NB4 (cell line): ENCODE data around the gene LENG8.

Experiments
- DNase-seq: peaks from one replicate; pipeline ENCODE4 v3.0.0; 2010; ENCODE audit warnings: low read depth
- H3K4me3 ChIP-seq: one replicate; pipeline ENCODE4 v1.5.1; 2011; ENCODE audit warnings: mild to moderate bottlenecking, low read depth, low read length, moderate library complexity
- MYC ChIP-seq: IDR thresholded peaks from 2 replicates; pipeline ENCODE4 v1.6.1; 2011; ENCODE audit warnings: low read depth, low read length
- POLR2A ChIP-seq: IDR thresholded peaks from 2 replicates; pipeline ENCODE4 v1.6.1; 2011; ENCODE audit warnings: mild to moderate bottlenecking; ENCODE audit not compliant: insufficient read length; ENCODE audit errors: extremely low read depth
- TF ChIP-seq, protein P1 (sequence below): IDR thresholded peaks from one replicate; pipeline ENCODE4 v1.5.1; 2012; ENCODE audit warnings: low read depth, low read length
- TF ChIP-seq, protein P2 (sequence below): IDR thresholded peaks from 2 replicates; pipeline ENCODE4 v1.6.1; 2011; ENCODE audit warnings: low read depth, low read length

The LENG8 gene

DNA sequence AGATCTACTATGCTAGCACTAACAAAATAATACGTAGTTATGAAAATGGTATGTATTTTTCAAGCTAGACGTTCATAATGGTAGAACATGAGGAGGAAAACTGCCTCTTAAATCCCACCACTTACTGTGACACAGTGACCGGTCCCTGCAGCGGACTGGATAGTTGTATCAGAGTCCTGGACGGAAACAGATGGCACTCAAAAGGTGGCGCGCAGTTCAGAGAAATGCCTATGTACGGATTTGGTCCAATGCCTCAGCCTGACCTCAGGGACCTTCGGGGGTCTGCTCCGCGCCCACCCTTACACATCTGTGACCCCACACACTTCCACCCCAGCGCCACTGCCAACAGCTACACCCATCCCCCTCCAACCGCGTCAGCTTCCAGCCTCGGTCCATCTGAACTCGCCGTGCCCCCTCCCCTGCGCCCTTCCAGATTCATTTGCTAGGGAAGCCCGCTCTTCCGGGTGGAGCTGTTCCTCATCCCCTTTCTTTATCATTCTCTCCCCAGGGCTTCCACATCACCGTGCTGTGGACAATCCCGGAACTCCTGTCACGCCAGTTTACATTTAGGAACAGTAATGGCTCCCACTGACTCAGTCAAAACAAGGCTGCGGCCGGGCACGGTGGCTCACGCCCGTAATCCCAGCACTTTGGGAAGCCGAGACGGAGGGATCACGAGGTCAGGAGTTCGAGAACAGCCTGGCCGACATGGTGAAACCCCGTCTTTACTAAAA, 792 bp upstream of the LENG8 start:
- H3K4me3 ChIP-seq = peak overlapping the region; percentile 78
- DNase-seq = peak; percentile 54
- TF ChIP-seq MYC (no peak), POLR2A (no peak)
- TF ChIP-seq, protein P1, sequence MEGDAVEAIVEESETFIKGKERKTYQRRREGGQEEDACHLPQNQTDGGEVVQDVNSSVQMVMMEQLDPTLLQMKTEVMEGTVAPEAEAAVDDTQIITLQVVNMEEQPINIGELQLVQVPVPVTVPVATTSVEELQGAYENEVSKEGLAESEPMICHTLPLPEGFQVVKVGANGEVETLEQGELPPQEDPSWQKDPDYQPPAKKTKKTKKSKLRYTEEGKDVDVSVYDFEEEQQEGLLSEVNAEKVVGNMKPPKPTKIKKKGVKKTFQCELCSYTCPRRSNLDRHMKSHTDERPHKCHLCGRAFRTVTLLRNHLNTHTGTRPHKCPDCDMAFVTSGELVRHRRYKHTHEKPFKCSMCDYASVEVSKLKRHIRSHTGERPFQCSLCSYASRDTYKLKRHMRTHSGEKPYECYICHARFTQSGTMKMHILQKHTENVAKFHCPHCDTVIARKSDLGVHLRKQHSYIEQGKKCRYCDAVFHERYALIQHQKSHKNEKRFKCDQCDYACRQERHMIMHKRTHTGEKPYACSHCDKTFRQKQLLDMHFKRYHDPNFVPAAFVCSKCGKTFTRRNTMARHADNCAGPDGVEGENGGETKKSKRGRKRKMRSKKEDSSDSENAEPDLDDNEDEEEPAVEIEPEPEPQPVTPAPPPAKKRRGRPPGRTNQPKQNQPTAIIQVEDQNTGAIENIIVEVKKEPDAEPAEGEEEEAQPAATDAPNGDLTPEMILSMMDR = no peak
- TF ChIP-seq, protein P2, sequence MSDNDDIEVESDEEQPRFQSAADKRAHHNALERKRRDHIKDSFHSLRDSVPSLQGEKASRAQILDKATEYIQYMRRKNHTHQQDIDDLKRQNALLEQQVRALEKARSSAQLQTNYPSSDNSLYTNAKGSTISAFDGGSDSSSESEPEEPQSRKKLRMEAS = no peak

DNA sequence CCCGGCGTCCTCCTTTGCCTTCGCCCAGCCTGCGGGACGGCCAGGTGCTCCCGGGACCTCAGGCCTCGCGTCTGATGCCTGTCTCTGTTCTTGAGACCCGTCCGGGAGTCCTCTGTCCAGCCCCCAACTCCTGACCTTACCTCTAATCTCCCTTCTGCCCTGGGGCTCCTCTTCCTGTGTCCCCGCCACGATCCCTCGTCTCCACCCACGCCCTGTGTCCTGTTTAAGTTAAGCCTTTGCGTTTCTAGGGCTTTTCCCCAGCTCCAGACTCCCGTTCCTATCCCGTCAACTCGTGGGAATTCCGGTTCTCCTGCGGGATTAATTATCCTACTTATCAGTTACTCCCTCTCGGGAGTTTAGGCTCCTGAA, 686 bp downstream of the LENG8 start:
- TF ChIP-seq, protein P2 = no peak
- TF ChIP-seq MYC (no peak), POLR2A (no peak)
- TF ChIP-seq, protein P1 = no peak
- H3K4me3 ChIP-seq = peak overlapping the region; percentile 94
- no peak for DNase-seq

DNA sequence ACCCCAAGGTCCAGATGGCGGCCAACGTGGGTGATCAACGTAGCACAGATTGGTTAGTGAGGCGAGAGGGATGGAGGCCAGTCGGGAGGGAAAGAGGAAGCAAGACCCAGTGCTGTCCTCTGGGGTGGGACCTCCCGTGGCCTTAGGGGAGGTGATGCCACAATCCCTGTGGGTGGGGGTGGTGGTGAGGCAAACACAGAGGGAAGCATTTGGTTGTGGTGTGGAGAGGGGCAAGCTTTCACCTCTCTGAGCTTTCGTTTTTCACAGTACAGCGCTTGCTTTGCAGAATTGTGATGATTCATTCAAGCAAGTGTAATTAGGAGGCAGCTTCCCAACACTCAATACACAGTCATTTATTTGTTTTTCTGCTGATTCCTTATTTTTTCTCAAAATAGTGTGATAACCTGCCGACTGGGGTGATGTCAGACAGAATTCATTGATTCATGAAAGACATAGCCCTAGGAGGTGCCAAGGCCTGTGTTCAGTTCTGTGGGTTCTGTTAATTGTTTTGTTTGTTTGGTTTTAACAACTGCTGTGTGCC, 2.4 kb downstream of the LENG8 start:
- DNase-seq = peak; percentile 82
- peak overlapping the region; percentile 30 for H3K4me3 ChIP-seq
- TF ChIP-seq POLR2A (no peak), MYC (no peak)
- TF ChIP-seq, protein P2 = no peak
- TF ChIP-seq, protein P1 = no peak

DNA sequence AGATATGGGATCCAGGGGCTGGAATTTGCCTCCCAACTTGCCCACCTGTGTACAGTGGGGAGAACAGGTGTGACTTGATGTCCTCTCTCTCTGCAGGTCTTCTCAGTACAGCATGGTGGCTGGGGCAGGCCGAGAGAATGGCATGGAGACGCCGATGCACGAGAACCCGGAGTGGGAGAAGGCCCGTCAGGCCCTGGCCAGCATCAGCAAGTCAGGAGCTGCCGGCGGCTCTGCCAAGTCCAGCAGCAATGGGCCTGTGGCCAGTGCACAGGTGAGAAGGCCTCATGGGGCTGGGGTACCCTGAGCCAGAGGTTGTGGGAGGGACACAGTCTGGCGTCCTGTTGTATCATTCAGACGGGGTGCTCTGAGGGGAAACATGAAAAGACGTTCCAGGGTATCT, 3.0 kb downstream of the LENG8 start:
- peak overlapping the region; percentile 4 for H3K4me3 ChIP-seq
- TF ChIP-seq MYC = no peak
- DNase-seq = no peak

DNA sequence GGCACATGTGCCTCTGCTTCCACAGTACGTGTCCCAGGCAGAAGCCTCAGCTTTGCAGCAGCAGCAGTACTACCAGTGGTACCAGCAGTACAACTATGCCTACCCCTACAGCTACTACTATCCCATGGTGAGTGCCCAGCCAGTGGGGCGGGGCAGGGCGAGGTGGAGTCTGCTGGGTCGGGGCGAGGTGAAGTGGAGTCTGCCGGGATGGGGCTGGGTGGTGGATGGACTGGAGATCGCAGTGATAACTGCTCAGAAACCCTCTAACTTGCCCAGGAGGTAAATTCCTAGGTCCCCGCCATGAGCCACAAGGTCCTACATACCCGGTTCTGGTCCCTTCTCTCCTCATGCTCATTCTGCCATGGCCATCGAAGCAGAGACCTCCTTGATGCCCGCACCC, 3.6 kb downstream of the LENG8 start:
- DNase-seq = no peak
- no peak for TF ChIP-seq MYC
- TF ChIP-seq POLR2A = no peak
- TF ChIP-seq, protein P2 = no peak
- TF ChIP-seq, protein P1 = no peak
- no peak overlapping the region for H3K4me3 ChIP-seq

DNA sequence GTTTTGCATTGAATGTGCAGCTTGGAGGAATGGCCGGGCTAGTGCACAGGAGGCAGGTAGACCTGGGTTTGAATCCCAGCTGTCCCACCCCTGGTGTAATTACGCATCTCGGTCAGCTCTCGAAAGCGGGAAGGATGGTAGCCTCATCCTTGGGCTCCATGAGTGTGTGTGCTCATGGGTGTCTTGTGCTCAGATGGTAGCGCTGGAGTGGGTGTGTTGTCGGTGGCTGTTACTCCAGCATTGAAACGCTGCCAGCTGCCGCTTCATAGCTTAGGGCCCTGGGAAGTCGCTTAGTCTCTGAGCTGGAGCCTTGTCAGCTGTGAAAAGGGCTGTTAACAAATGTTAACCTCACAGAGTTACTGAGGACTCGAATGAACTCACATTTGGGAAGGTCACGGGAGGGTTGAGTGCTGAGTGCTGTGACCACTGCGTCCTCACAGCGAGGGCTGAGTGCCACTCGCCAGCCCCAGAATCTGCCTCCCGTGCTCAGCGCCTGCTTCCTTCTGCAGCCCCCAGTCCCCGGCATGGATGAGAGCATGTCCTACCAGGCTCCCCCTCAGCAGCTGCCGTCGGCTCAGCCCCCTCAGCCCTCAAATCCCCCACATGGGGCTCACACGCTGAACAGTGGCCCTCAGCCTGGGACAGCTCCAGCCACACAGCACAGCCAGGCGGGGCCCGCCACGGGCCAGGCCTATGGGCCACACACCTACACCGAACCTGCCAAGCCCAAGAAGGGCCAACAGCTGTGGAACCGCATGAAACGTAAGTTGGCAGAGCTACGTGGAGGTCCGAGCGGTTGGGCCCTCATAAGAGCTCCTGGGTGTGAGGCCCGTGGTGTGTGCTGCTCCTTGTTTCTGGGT, 5.2 kb downstream of the LENG8 start:
- no peak overlapping the region for H3K4me3 ChIP-seq
- TF ChIP-seq POLR2A (no peak), MYC (no peak)
- TF ChIP-seq, protein P1 = no peak
- TF ChIP-seq, protein P2 = no peak
- DNase-seq = no peak
